H1 (cell line): ENCODE results near the gene PALM3. TPM values are rescaled to one million over a fixed set of nuclear protein-coding genes. Genes with fewer than 3 reads are reported as not detected.

Experiments
- CTCF ChIA-PET: fragments of 300-600 bp; sonication (Branson Sonifier 250); formaldehyde crosslinking; loops from one replicate; lab custom pipeline; 2021; ENCODE audit not compliant: partially characterized antibody; lab: Charles Lee
- POLR2A ChIA-PET: fragments of 300-600 bp; sonication (Branson Sonifier 250); formaldehyde crosslinking; loops from one replicate; lab custom pipeline; 2021; ENCODE audit warnings: inconsistent platforms; ENCODE audit not compliant: partially characterized antibody; lab: Charles Lee
- DNase-seq, 2 experiments: peaks; one replicate each; pipeline versions ENCODE4 v3.0.0 to v3.0.0-alpha.2; 2010 to 2022; ENCODE audit warnings: low spot score in 2 of 2, low read depth in 1 of 2, mixed read lengths in 1 of 2
- FAIRE-seq: peaks from 2 replicates; lab custom pipeline; 2011; peaks lifted over from hg19 to GRCh38; lab: Jason Lieb, UNC
- H2AFZ ChIP-seq: 2 replicates; pipeline ENCODE4 v1.8.1; 2012; ENCODE audit warnings: low read length, inconsistent platforms
- H2AK5ac ChIP-seq: 2 replicates; pipeline ENCODE4 v1.6.1; 2013; ENCODE audit warnings: low read depth, low read length
- H2BK120ac ChIP-seq: replicated peaks from 2 replicates; pipeline ENCODE3; 2013; ENCODE audit warnings: low read depth, low read length, inconsistent platforms
- H2BK12ac ChIP-seq: 2 replicates; pipeline ENCODE4 v1.6.1; 2013; ENCODE audit warnings: low read depth, low read length
- H2BK15ac ChIP-seq: 2 replicates; pipeline ENCODE4 v1.6.1; 2013; ENCODE audit warnings: low read length
- H2BK20ac ChIP-seq: 2 replicates; pipeline ENCODE4 v1.6.1; 2013; ENCODE audit warnings: low read length
- H2BK5ac ChIP-seq: 2 replicates; pipeline ENCODE4 v1.6.1; 2013; ENCODE audit warnings: low read depth, low read length
- H3K14ac ChIP-seq: 2 replicates; pipeline ENCODE4 v1.6.1; 2013; ENCODE audit warnings: inconsistent platforms; ENCODE audit not compliant: insufficient read length
- H3K18ac ChIP-seq: 2 replicates; pipeline ENCODE4 v1.6.1; 2013; ENCODE audit warnings: low read length; ENCODE audit errors: extremely low read depth
- H3K23ac ChIP-seq: 2 replicates; pipeline ENCODE4 v1.6.1; 2013; ENCODE audit warnings: inconsistent platforms; ENCODE audit not compliant: insufficient read length
- H3K23me2 ChIP-seq: 2 replicates; pipeline ENCODE4 v1.6.1; 2013; ENCODE audit warnings: low read depth, low read length
- H3K27ac ChIP-seq: 2 replicates; pipeline ENCODE4 v1.6.1; 2011; ENCODE audit warnings: low read depth, low read length, inconsistent platforms
- H3K27me3 ChIP-seq, 4 experiments: replicated peaks in 1 of 4; 1 replicate in 1 of 4; 2 replicates in 3 of 4; pipeline versions ENCODE4 v1.6.1 to v1.8.1; 2011 to 2013; ENCODE audit warnings: low read length in 3 of 4, mild to moderate bottlenecking in 3 of 4, inconsistent platforms in 2 of 4, mixed read lengths in 2 of 4, moderate library complexity in 1 of 4; ENCODE audit not compliant: control insufficient read depth in 3 of 4, insufficient read depth in 3 of 4; ENCODE audit errors: extremely low read depth in 1 of 4
- H3K36me3 ChIP-seq, 4 experiments: 2 replicates each; pipeline versions ENCODE4 v1.6.1 to v1.8.1; 2011 to 2013; ENCODE audit warnings: mild to moderate bottlenecking in 4 of 4, low read length in 3 of 4, moderate library complexity in 2 of 4, control low read depth in 1 of 4, inconsistent platforms in 1 of 4; ENCODE audit not compliant: insufficient read depth in 4 of 4, control insufficient read depth in 2 of 4
- H3K4ac ChIP-seq: replicated peaks from 2 replicates; pipeline ENCODE3; 2013; ENCODE audit warnings: low read length, low read depth, mixed read lengths, inconsistent platforms; ENCODE audit not compliant: insufficient read length
- H3K4me1 ChIP-seq, 4 experiments: replicated peaks in 1 of 4; 1 replicate in 1 of 4; 2 replicates in 3 of 4; pipeline versions ENCODE4 v1.6.1 to v1.8.1; 2011 to 2013; ENCODE audit warnings: low read length in 3 of 4, inconsistent platforms in 2 of 4, mixed read lengths in 1 of 4; ENCODE audit not compliant: insufficient read depth in 4 of 4, control insufficient read depth in 3 of 4
- H3K4me2 ChIP-seq, 2 experiments: 2 replicates each; pipeline versions ENCODE4 v1.6.1 to v1.8.1; 2011 to 2013; ENCODE audit warnings: low read depth in 2 of 2, low read length in 2 of 2, control low read depth in 1 of 2, inconsistent platforms in 1 of 2, mild to moderate bottlenecking in 1 of 2; ENCODE audit not compliant: insufficient read depth in 1 of 2
- H3K4me3 ChIP-seq, 4 experiments: fragments of 200-600, 300-600 bp in 1 of 4; sonication (generic), shearing (Covaris generic), sonication (Bioruptor Twin) in 1 of 4; 2 replicates each; pipeline versions ENCODE4 v1.5.1 to v1.8.1; 2011 to 2016; ENCODE audit warnings: low read length in 4 of 4, low read depth in 3 of 4, control low read depth in 2 of 4, inconsistent platforms in 2 of 4, mild to moderate bottlenecking in 2 of 4, mixed read lengths in 1 of 4, moderate library complexity in 1 of 4; ENCODE audit not compliant: insufficient read depth in 2 of 4; ENCODE audit errors: extremely low read depth in 1 of 4
- H3K56ac ChIP-seq: replicated peaks from 2 replicates; pipeline ENCODE3; 2013; ENCODE audit warnings: low read depth, mild to moderate bottlenecking, mixed read lengths, low read length, inconsistent platforms; ENCODE audit not compliant: insufficient read length
- H3K79me1 ChIP-seq: 2 replicates; pipeline ENCODE4 v1.6.1; 2013; ENCODE audit warnings: low read depth, low read length, control low read depth
- H3K79me2 ChIP-seq, 2 experiments: 2 replicates each; pipeline versions ENCODE4 v1.6.1 to v1.8.1; 2012 to 2013; ENCODE audit warnings: low read length in 2 of 2, mild to moderate bottlenecking in 2 of 2, inconsistent platforms in 1 of 2; ENCODE audit not compliant: insufficient read depth in 2 of 2, control insufficient read depth in 1 of 2
- H3K9ac ChIP-seq, 4 experiments: replicated peaks in 1 of 4; 1 replicate in 1 of 4; 2 replicates in 3 of 4; pipeline versions ENCODE4 v1.6.1 to v1.8.1; 2011 to 2013; ENCODE audit warnings: low read depth in 3 of 4, low read length in 3 of 4, control low read depth in 2 of 4, mild to moderate bottlenecking in 2 of 4, moderate library complexity in 2 of 4, inconsistent platforms in 1 of 4; ENCODE audit errors: extremely low read depth in 1 of 4
- H3K9me3 ChIP-seq, 2 experiments: 2 replicates each; pipeline versions ENCODE4 v1.6.1 to v1.8.1; 2012 to 2013; ENCODE audit warnings: mild to moderate bottlenecking in 2 of 2, moderate library complexity in 2 of 2, control low read depth in 1 of 2, inconsistent platforms in 1 of 2, low read depth in 1 of 2, low read length in 1 of 2, mixed read lengths in 1 of 2; ENCODE audit not compliant: insufficient read depth in 2 of 2
- H4K20me1 ChIP-seq, 2 experiments: replicated peaks in 1 of 2; 2 replicates each; pipeline versions ENCODE3 to v1.8.1; 2011 to 2013; ENCODE audit warnings: inconsistent platforms in 2 of 2, low read length in 2 of 2, mild to moderate bottlenecking in 1 of 2; ENCODE audit not compliant: insufficient read depth in 2 of 2, control insufficient read depth in 1 of 2
- H4K5ac ChIP-seq: 2 replicates; pipeline ENCODE4 v1.6.1; 2013; ENCODE audit warnings: low read length, low read depth, mixed read lengths, inconsistent platforms; ENCODE audit not compliant: insufficient read length
- H4K8ac ChIP-seq: 2 replicates; pipeline ENCODE4 v1.8.0; 2013; ENCODE audit warnings: mild to moderate bottlenecking, moderate library complexity, low read length, inconsistent platforms; ENCODE audit not compliant: insufficient read depth; ENCODE audit errors: extremely low read depth
- H4K91ac ChIP-seq: replicated peaks from 2 replicates; pipeline ENCODE3; 2013; ENCODE audit warnings: low read length, mixed read lengths, inconsistent platforms; ENCODE audit not compliant: insufficient read length
- ASH2L ChIP-seq: fragments of 200-600, 300-600 bp; sonication (generic); IDR thresholded peaks from one replicate; pipeline ENCODE4 v1.7.1; 2017; ENCODE audit warnings: low read length
- BACH1 ChIP-seq: IDR thresholded peaks from 2 replicates; pipeline ENCODE4 v1.6.1; 2012; ENCODE audit warnings: low read length, improper control_type of control experiment
- CHD2 ChIP-seq: IDR thresholded peaks from 2 replicates; pipeline ENCODE4 v1.6.1; 2012; ENCODE audit warnings: low read length, improper control_type of control experiment
- E2F6 ChIP-seq: IDR thresholded peaks from 2 replicates; pipeline ENCODE4 v1.6.1; 2012; ENCODE audit warnings: inconsistent platforms
- EZH2 ChIP-seq: fragments of 200-600 bp; sonication (generic); IDR thresholded peaks from 2 replicates; pipeline ENCODE4 v1.7.1; 2012; ENCODE audit warnings: low read depth, mild to moderate bottlenecking, moderate library complexity, low read length, inconsistent platforms; ENCODE audit not compliant: severe bottlenecking
- GTF2F1 ChIP-seq: IDR thresholded peaks from 2 replicates; pipeline ENCODE4 v1.6.1; 2012; ENCODE audit warnings: low read depth, low read length, improper control_type of control experiment, borderline replicate concordance
- JUN ChIP-seq: IDR thresholded peaks from 2 replicates; pipeline ENCODE4 v1.6.1; 2011; ENCODE audit warnings: low read depth, mild to moderate bottlenecking, improper control_type of control experiment, low read length
- PHF8 ChIP-seq: fragments of 200-600 bp; sonication (generic); conservative IDR thresholded peaks from 2 replicates; pipeline ENCODE4 v1.7.1; 2012; ENCODE audit warnings: low read depth, mild to moderate bottlenecking, inconsistent platforms, low read length, moderate library complexity
- SIN3A ChIP-seq, 2 experiments: IDR thresholded peaks in 1 of 2; conservative IDR thresholded peaks in 1 of 2; 2 replicates each; pipeline ENCODE4 v1.6.1; 2011 to 2012; ENCODE audit warnings: low read length in 2 of 2, improper control_type of control experiment in 1 of 2, low read depth in 1 of 2, mild to moderate bottlenecking in 1 of 2
- SRF ChIP-seq: IDR thresholded peaks from 2 replicates; pipeline ENCODE4 v1.6.1; 2011; ENCODE audit warnings: mild to moderate bottlenecking, low read depth, low read length, moderate library complexity
- SUZ12 ChIP-seq: fragments of 200-600 bp; sonication (generic); IDR thresholded peaks from 2 replicates; pipeline ENCODE4 v1.6.1; 2012; ENCODE audit warnings: mild to moderate bottlenecking, inconsistent platforms, low read length, moderate library complexity, mixed read lengths
- WGBS, 2 experiments: shearing (Covaris generic) in 1 of 2; methylation state at CpG; one replicate each; pipeline versions ENCODE4 v1.1.6 to v1.1.7; 2013 to 2015; ENCODE audit warnings: low lambda C conversion rate in 2 of 2, mixed read lengths in 2 of 2, inconsistent platforms in 1 of 2, low coverage in 1 of 2, missing lambda C conversion rate in 1 of 2; ENCODE audit not compliant: insufficient replicate concordance in 2 of 2, insufficient coverage in 1 of 2, insufficient read length in 1 of 2; ENCODE audit errors: extremely low coverage in 1 of 2, missing lambda C conversion rate in 1 of 2; 5-methylcytosine and 5-hydroxymethylcytosine counted together
- polyA plus RNA-seq, 7 experiments: library from polyadenylated mRNA; depleted of rRNA in 3 of 7; stranded (reverse) in 5 of 7; unstranded in 2 of 7; fragments of >200 nt in 5 of 7; fragments of 200-250 nt in 2 of 7; gene quantifications; 1 replicate in 5 of 7; 2 replicates in 1 of 7; 4 replicates in 1 of 7; pipeline versions ENCODE4 v1.2.1 to v1.2.3, GENCODE V29; 2011 to 2013; ENCODE audit warnings: missing spikeins in 2 of 7, mixed read lengths in 2 of 7
- total RNA-seq: library from RNA; stranded (reverse); fragmentation: NEBNext Ultra II Directional; extraction: Animal tissue kit (Norgen Biotek cat#: 25700); gene quantifications from 2 replicates; pipeline ENCODE4 v1.2.1, GENCODE V29; 2021
- TF ChIP-seq, protein P1 (sequence below): IDR thresholded peaks from 2 replicates; pipeline ENCODE4 v1.6.1; 2011; ENCODE audit warnings: low read length, improper control_type of control experiment

PALM3 gene
- total and polyA plus RNA-seq, 2 of the 8 experiments (the other 6 are each of a cell fraction or from before 2014, with no cell fraction given): 5.8 to 31.3 TPM

- no peak overlapping the region for H3K9ac ChIP-seq
- H4K91ac ChIP-seq: no peak overlapping the region
- H3K36me3 ChIP-seq: no peaks in the 10 kb centered on the region
- H3K9me3 ChIP-seq: no peaks in the 10 kb centered on the region
- H2BK5ac ChIP-seq: no peak overlapping the region
- ChIA-PET CTCF (interaction anchor here (0.8 to 2.3 kb wide), 11 partner anchors 10 to 141 kb away, joined by 3 to 15 read pairs (median 5); partner anchors contain the start of gene IL27RA), POLR2A (interaction anchor here (0.6 to 1.5 kb wide), 4 partner anchors 15 to 794 kb away, joined by 3 to 4 read pairs (median 3); no protein-coding TSS in a partner anchor)
- H3K23ac ChIP-seq: no peak overlapping the region
- no peaks in the 10 kb centered on the region for H3K23me2 ChIP-seq
- H2AK5ac ChIP-seq: no peak overlapping the region
- H3K4me1 ChIP-seq: peaks cover 0 to 2% (median 0%) of the 10 kb centered on the region in 4 experiments; a peak in 1 of 7 replicates
- no peak overlapping the region for H3K4me3 ChIP-seq
- H3K79me1 ChIP-seq: no peaks in the 10 kb centered on the region
- H4K20me1 ChIP-seq: no peaks in the 10 kb centered on the region
- H3K56ac ChIP-seq: no peak overlapping the region
- no peaks in the 10 kb centered on the region for H3K79me2 ChIP-seq
- H4K8ac ChIP-seq: no peak overlapping the region
- FAIRE-seq: no peak
- H2BK120ac ChIP-seq: no peak overlapping the region
- H3K18ac ChIP-seq: no peak overlapping the region
- H3K14ac ChIP-seq: no peak overlapping the region
- H2AFZ ChIP-seq: no peak overlapping the region
- WGBS, 2 experiments: 90% methylated on average over 5 of the region's 5 CpGs; no CpG with 5 or more reads in 1 of the 2 experiments
- no peak overlapping the region for H2BK12ac ChIP-seq
- no peak overlapping the region for H2BK15ac ChIP-seq
- no peaks in the 10 kb centered on the region for H3K27me3 ChIP-seq
- DNase-seq: peak in 1 of 2 experiments; percentile 58
- no peak overlapping the region for H2BK20ac ChIP-seq
- no peak overlapping the region for H3K27ac ChIP-seq
- H3K4ac ChIP-seq: no peak overlapping the region
- H3K4me2 ChIP-seq: no peak overlapping the region
- no peak overlapping the region for H4K5ac ChIP-seq
- no peak for TF ChIP-seq EZH2
- TF ChIP-seq SRF: no peak
- TF ChIP-seq E2F6: no peak
- TF ChIP-seq ASH2L: no peak
- TF ChIP-seq BACH1: no peak
- TF ChIP-seq, protein P1, sequence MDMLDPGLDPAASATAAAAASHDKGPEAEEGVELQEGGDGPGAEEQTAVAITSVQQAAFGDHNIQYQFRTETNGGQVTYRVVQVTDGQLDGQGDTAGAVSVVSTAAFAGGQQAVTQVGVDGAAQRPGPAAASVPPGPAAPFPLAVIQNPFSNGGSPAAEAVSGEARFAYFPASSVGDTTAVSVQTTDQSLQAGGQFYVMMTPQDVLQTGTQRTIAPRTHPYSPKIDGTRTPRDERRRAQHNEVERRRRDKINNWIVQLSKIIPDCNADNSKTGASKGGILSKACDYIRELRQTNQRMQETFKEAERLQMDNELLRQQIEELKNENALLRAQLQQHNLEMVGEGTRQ: no peak
- no peak for TF ChIP-seq SIN3A (conservative IDR thresholded peaks at IDR 0.05 in 1 of 2, IDR thresholded peaks at IDR 0.05 in 1 of 2; ENCODE audit: low read depth in 1 of 2, low read length in 2 of 2)
- no peak for TF ChIP-seq JUN
- no peak for TF ChIP-seq GTF2F1
- TF ChIP-seq PHF8: no peak
- no peak for TF ChIP-seq SUZ12
- no peak for TF ChIP-seq CHD2
These were observed 40.4 kb downstream of the PALM3 start for GRCh38 chr19:14021474-14021873.
